IPS-11a (cell line): ENCODE results near the gene UBE2O.
"Not testable (repeated sequence)": the region's sequence is repeated elsewhere in the genome, so short reads cannot be mapped to it uniquely, and the experiment has no call there.

Experiments
- H3K4me3 ChIP-seq: one replicate; pipeline ENCODE4 v1.5.1; 2013; ENCODE audit warnings: low read depth, low read length, control low read depth

UBE2O gene

GRCh38 chr17:76379646-76380376, 73.1 kb downstream of the UBE2O start:
- H3K4me3 ChIP-seq: no peak overlapping the region

DNA sequence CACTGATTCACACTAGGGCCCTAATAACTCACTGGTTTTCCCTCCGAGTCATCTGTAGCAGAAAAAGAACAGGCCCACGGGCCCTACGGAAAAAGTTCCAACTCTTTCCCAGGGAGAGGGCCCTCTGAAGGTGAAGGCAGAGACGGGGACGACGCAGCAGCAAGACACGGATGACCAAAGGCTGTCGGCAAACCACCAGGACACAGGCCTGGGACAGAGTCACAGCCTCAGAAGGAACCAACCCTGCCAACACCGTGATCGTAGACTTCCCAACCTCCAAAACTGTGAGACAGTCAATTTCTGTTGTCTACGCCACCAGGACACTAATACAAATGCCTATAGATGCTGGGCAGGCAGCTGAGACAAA, 73.7 kb downstream of the UBE2O start:
- H3K4me3 ChIP-seq: no peak overlapping the region

DNA sequence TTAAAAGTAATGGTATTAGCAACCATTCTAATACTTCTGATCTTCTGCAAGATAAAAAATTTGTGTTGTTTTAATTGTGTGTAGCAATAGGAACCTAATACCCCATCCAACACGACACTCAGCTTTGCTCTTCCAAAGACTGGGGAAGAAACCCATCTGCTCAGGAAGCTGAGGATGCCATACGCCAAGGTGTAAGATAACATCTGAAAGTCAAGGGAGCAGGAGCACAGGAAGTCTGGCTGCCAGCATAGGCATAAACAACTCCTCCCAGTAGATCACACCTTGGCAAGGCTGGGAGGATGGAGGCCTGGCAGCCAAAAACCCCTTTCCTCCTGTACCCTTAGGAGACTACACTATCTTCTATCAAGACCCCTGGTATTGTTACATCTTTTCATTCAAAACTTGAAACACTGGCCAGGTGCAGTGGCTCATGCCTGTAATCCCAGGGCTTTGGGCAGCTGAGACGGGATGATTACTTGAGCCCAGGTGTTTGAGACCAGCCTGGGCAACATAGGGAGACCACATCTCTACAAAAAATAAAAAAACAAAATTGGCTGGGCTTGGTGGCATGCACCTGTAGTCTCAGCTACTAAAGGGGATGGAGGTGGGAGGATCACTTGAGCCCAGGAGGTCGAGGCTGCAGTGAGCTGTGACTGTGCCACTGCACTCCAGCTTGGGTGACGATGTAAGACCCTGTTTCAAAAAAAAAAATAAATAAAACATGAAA, 74.2 kb downstream of the UBE2O start:
- no peak overlapping the region for H3K4me3 ChIP-seq

GRCh38 chr17:76376318-76377133, 76.4 kb downstream of the UBE2O start:
- no peak overlapping the region for H3K4me3 ChIP-seq

DNA sequence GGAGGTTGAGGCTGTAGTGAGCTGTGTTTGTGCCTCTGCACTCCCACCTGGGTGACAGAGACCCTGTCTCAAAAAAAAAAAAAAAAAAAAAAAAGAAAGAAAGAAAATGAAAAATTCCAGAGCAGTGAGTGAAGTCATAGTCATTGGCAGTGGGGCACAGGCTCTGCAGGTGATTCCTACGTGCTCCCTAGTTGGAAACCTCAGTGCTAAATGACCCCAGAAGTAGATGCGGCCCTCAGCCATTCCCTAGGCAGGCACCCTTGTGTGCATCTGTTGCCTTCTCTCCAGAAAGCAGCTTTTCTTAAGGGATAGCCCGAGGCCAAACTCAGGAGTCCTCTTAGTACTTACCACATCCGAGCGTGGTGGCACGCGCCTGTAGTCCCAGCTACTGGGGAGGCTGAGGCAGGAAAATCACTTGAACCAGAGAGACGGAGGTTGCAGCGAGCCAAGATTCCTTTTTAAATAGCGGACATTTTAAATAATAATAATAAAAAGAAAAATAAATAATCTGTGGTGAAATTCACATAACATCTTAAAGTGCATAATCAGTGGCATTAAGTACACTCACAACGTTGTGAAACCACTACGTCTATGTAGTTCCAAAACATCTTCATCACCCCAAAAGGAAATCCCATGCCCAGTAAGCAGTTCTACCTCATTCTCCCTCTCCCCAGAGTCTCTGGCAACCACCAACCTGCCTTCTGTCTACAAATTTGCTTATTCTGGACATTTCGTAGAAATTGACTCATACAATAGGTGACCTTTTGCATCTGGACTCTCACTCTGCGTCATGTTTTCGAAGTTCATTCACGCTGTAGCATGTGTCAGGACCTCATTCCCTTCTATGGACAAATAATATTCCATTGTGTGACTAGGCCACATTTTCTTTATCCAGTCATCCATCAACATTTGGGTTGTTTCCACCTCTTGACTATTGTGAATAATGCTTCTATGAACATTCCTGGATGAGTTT, 81.0 kb downstream of the UBE2O start:
- H3K4me3 ChIP-seq: no peak overlapping the region

DNA sequence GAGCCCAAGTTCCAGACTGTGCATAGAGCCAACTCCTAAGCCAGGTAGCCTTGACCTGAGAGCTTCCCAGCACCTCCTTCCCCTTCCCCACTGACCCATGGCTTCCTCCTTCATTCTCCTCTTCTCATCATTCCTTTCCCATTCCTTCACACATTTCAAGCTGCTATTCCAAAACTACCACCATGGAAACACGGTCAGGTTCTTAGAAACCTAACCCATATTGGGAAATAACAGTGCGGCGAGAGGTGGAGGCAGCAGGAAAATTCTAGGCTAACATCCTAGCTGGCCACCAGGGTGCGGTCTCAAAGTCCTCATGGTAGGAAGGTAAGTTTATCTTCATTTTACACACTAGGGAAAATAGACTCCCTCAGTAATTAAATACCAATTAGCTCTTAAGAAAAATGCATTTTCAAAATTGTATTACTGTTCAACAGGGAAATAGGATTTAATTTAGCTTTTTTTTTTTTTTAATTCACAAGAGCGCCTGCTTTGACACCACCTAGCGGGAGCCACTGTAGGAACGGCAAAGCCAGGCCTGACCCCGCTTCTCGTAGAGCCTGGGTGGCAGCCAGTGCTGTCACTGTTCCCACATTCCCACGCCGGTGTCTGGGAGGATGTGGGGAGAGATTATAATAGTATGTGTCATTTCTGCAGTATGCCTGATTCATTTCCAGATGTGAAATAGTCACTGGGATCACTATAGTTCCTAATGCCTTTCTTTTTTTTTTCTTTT, 82.5 kb downstream of the UBE2O start:
- H3K4me3 ChIP-seq: no peak overlapping the region

DNA sequence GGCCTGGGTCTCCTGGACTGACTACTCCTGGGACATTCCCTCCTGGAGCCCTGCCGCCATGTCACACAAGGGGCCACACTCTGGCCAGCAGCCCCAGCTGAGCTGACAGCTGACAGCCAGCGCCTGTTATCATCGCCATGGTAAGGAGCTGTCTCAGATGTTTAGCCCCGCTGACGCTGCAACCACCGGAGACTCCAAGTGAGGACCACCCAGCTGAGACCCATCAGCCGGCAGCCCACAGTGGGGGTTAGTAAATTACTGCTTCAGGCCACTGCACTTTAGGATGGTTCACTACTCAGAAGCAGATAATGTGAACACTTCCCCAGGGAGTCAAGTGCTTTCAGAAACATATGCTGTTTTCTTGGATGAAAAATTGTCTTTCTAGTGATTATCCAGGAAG, 83.1 kb downstream of the UBE2O start:
- H3K4me3 ChIP-seq: no peak overlapping the region

DNA sequence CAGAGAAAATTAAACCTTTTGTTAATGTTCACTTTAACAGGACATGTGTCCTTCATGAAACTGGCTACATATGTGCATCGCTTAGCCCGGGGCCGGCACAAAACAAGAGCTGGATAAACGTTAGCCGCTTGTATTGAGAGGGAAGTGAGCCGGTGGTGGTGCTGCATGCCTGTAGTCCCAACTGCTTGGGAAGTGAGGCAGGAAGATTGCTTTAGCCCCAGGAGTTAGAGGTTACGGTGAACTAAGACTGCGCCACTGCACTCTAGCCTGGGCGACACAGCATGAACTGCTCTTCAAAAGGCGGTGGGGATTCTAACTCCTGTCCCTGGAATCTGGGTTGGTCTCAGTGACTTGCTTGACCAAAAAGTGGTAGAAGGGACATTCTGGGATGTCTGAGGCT, 83.6 kb downstream of the UBE2O start:
- H3K4me3 ChIP-seq: no peak overlapping the region

GRCh38 chr17:76368545-76368944, 84.4 kb downstream of the UBE2O start:
- no peak overlapping the region for H3K4me3 ChIP-seq

DNA sequence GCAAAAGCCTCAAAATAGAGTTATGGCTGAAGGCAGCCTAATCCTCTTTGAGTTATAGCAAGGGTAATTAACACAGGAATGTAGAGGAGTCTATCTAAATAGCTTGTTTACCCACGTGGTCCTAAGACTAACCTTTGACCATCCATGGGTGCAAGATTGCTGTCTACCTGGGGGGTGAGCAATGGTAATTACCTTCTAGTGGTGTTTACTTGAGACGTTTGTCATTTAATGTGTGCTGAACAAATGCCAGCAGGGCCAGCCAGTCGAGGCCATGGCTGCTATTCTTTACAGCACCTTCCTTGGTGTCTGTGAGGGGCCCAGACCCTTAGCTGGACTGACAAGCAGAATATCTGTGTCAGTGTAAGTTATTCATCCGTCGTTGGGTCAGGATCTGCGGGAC, 85.3 kb downstream of the UBE2O start:
- H3K4me3 ChIP-seq: no peak overlapping the region

DNA sequence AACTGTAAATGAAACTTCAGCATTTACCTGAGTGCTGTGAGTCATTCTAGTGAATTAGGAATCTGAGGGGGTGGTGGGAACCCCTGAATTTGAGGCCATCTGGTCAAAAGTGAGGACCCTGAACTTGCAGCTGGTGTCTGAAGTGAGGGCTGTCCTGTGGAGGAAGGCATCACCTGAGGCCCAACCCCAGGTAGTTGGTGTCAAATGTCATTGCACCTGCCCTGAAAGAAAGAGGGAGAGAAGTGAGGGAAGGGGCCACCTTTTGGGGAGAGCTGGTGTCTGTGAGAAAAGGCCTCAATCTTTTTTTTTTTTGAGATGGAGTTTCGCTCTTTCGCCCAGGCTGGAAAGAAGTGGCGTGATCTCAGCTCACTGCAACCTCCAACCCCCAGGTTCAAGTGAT, 86.7 kb downstream of the UBE2O start:
- H3K4me3 ChIP-seq: no peak overlapping the region

DNA sequence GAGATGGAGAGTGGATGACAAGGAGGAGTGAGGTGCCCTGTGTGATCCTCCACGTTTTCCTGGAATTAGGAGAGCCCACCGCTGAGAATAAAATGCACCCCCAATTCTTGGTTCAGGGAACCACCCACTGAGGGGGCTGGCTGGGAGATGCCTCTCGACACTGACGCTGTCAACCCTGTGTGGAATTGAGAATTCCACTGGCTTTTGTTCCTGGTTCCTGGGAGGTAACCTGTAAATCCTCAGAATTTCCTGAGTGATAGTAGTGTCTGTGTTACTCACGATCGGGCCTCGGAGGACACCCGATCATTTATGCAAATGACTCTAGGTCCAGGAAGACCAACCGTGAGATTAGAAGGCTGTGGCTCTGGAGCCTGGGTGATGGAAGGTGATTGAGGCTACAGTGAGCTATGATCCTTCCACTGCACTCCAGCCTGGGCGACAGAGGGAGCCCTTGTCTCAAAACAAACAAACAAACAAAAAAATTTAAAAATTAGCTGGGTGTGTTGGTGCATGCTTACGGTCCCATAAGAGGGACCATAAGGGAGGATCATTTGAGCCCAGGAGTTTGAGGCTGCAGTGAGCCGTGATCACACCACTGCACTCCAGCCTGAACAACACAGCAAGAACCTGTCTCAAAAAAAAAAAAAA, 87.6 kb downstream of the UBE2O start:
- no peak overlapping the region for H3K4me3 ChIP-seq

DNA sequence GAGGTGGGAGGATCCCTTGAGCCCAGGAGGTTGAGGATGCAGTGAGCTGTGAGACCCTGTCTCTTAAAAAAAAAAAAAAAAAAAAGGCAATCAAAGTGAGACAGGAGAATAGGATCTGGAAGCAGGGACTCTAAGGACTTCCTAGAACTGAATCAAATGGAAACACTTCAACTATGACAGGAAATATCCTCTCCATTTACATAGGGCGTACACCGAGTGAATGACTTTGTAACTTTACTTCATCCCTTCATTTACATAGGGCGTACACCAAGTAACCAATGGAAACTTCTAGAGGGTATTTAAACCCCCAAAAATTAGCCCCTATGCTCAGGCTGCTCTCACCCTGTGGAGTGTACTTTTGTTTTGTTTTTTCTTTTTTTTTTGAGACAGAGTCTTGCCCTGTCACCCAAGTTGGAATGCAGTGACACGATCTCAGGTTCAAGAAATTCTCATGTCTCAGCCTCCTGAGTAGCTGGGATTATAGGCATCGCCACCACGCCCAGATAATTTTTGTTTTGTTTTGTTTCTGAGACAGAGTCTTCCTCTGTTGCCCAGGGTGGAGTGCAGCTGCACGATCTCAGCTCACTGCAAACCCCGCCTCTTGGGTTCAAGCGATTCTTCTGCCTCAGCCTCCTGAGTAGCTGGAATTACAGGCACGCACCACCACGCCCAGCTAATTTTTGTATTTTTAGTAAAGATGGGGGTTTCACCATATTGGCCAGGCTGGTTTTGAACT, 89.7 kb downstream of the UBE2O start:
- H3K4me3 ChIP-seq: no peak overlapping the region

DNA sequence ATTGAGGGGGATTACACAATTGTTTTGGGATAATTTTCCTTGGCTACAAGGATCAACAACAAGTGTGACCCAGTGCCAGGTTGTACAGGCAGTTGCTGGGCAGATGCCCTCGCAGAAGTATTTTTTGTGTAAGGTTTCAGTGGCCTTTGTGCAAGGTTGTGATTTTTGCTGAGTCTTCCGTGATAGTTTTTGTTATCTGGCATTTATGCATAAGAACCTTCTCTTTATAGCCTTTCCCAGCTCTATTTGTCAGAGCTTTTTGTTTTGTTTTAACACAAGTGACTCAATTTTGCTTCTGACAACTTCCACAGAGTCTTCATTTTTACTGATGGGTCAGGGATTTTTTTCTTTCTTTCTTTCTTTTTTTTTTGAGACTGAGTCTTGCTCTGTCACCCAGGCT, 92.5 kb downstream of the UBE2O start:
- no peak overlapping the region for H3K4me3 ChIP-seq

DNA sequence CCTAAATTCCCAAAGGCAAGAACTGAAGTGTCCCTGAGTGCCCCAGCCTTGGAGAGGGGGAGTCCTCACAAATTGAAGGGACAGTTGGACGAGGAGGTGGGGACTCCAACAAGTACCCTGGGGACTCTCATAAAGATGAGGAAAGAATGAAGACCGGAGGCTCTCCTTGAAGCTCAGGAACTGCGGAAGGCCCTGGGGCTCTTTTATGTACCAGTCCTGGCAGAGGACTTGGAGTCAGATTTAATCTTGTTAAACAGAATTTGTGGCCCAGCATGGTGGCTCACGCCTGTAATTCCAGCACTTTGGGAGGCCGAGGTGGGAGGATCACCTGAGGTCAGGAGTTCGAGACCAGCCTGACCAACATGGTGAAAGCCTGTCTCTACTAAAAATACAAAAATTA, 93.2 kb downstream of the UBE2O start:
- not testable (repeated sequence) for H3K4me3 ChIP-seq

- H3K4me3 ChIP-seq: no peak overlapping the region
Measured at GRCh38 chr17:76359375-76359774, 93.6 kb downstream of the UBE2O start.

GRCh38 chr17:76357597-76358158, 95.3 kb downstream of the UBE2O start:
- no peak overlapping the region for H3K4me3 ChIP-seq

DNA sequence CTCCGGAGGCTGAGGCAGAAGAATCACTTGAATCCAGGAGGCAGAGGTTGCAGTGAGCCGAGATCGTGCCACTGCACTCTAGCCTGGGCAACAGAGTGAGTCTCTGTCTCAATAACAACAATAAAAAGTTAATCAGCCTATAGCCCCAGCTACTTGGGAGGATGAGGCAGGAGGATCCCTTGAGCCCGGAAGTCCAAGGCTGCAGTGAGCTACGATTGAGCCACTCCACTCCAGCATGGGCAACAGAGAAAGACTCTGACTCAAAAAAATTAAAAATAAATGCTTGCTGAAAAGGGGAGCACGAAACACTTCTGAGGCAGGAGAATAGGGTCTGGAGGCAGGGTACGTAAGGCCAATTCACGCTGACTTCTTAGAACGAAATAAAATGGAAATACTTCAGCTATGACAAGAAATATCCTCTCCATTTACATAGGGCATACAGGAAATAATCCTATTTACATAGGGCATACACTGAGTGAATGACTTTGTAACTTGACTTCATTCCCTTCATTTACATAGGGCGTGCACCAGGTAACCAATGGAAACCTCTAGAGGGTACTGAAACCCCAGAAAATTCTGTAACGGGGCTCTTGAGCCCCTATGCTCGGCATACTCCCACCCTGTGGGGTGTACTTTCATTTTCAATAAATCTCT, 96.0 kb downstream of the UBE2O start:
- no peak overlapping the region for H3K4me3 ChIP-seq
